CD4-positive, alpha-beta T cell treated with Interleukin-15 for 4 hours (primary cell): ENCODE data around the gene MINDY4.

Experiments used
- DNase-seq: peaks from one replicate; pipeline ENCODE4 v3.0.0-alpha.2; 2020; ENCODE audit warnings: low spot score

The MINDY4 gene

GRCh38 chr7:30916767-30917166, 145.6 kb downstream of the MINDY4 start:
- DNase-seq, result no peak

- DNase-seq, result no peak
Observed at GRCh38 chr7:30917216-30917893, 146.1 kb downstream of the MINDY4 start.

GRCh38 chr7:30918676-30919075, 147.5 kb downstream of the MINDY4 start:
- DNase-seq, result no peak

GRCh38 chr7:30920021-30920583, 148.9 kb downstream of the MINDY4 start:
- DNase-seq, result no peak

- DNase-seq, result no peak
Observed at GRCh38 chr7:30920584-30921539, 149.6 kb downstream of the MINDY4 start.

- no peak for DNase-seq
Observed at GRCh38 chr7:30921540-30922401, 150.6 kb downstream of the MINDY4 start.

GRCh38 chr7:30922596-30922995, 151.4 kb downstream of the MINDY4 start:
- DNase-seq, result no peak

- DNase-seq, result no peak
Observed at GRCh38 chr7:30923009-30923773, 152.0 kb downstream of the MINDY4 start.

GRCh38 chr7:30923774-30924413, 152.7 kb downstream of the MINDY4 start:
- no peak for DNase-seq

GRCh38 chr7:30924624-30925023, 153.4 kb downstream of the MINDY4 start:
- DNase-seq, result no peak

GRCh38 chr7:30925117-30925516, 153.9 kb downstream of the MINDY4 start:
- DNase-seq, result no peak

GRCh38 chr7:30925913-30926312, 154.7 kb downstream of the MINDY4 start:
- no peak for DNase-seq

- DNase-seq, result no peak
Observed at GRCh38 chr7:30926313-30926712, 155.1 kb downstream of the MINDY4 start.

GRCh38 chr7:30927040-30927439, 155.8 kb downstream of the MINDY4 start:
- DNase-seq, result no peak

GRCh38 chr7:30927559-30927958, 156.3 kb downstream of the MINDY4 start:
- no peak for DNase-seq

GRCh38 chr7:30928254-30928872, 157.1 kb downstream of the MINDY4 start:
- no peak for DNase-seq

GRCh38 chr7:30929686-30930085, 158.5 kb downstream of the MINDY4 start:
- no peak for DNase-seq

- DNase-seq, result no peak
Observed at GRCh38 chr7:30930621-30931020, 159.4 kb downstream of the MINDY4 start.

GRCh38 chr7:30931161-30931928, 160.1 kb downstream of the MINDY4 start:
- DNase-seq, result no peak
